Aorta (tissue), 5 donors: Measurements from ENCODE around the gene RBBP8NL. TPM values are rescaled to one million over a fixed set of nuclear protein-coding genes. Genes with fewer than 3 reads are reported as not detected.

Source experiments
- ATAC-seq: fragments of 200-7000 bp; cut with Tn5 transposase; one replicate; pipeline ENCODE4 v1.9.1; 2022; ENCODE audit warnings: moderate library complexity; ENCODE audit not compliant: low FRiP score
- DNase-seq, 2 donors: peaks; one replicate each; pipeline ENCODE4 v3.0.0-alpha.2; 2020
- H3K27ac ChIP-seq, 2 donors: one replicate each; pipeline ENCODE4 v1.5.1; 2013; ENCODE audit warnings: low read length in 2 of 2, mild to moderate bottlenecking in 2 of 2, moderate library complexity in 2 of 2, control low read depth in 1 of 2, inconsistent platforms in 1 of 2, low read depth in 1 of 2
- H3K27me3 ChIP-seq, 2 donors: one replicate each; pipeline ENCODE4 v1.6.1; 2013; ENCODE audit warnings: control low read depth in 1 of 2, low read length in 1 of 2, mild to moderate bottlenecking in 1 of 2, moderate library complexity in 1 of 2; ENCODE audit not compliant: insufficient read depth in 2 of 2, control insufficient read depth in 1 of 2
- H3K36me3 ChIP-seq, 2 donors: one replicate each; pipeline ENCODE4 v1.6.1; 2013; ENCODE audit warnings: control low read depth in 1 of 2, low read length in 1 of 2, mild to moderate bottlenecking in 1 of 2; ENCODE audit not compliant: insufficient read depth in 2 of 2, control insufficient read depth in 1 of 2
- H3K4me1 ChIP-seq, 2 donors: one replicate each; pipeline ENCODE4 v1.6.1; 2013; ENCODE audit warnings: low read length in 2 of 2, control low read depth in 1 of 2, mild to moderate bottlenecking in 1 of 2, moderate library complexity in 1 of 2; ENCODE audit not compliant: insufficient read depth in 2 of 2, control insufficient read depth in 1 of 2
- H3K4me3 ChIP-seq, 2 donors: one replicate each; pipeline ENCODE4 v1.5.1; 2013; ENCODE audit warnings: low read length in 2 of 2, control low read depth in 1 of 2, mild to moderate bottlenecking in 1 of 2
- H3K9me3 ChIP-seq: one replicate; pipeline ENCODE4 v1.6.1; 2013; ENCODE audit warnings: mild to moderate bottlenecking, low read length; ENCODE audit not compliant: control insufficient read depth
- WGBS, 2 donors: extraction: QIAGEN DNeasy Blood & Tissue Kit; methylation state at CpG; one replicate each; pipeline ENCODE4 v1.1.7; 2013; 5-methylcytosine and 5-hydroxymethylcytosine counted together
- intact Hi-C, 2 donors: fragments of 100-400 bp; cut with DNase I; formaldehyde crosslinking; loops; one replicate each; pipeline versions ENCODE4 v1.14.2 to v1.15.0; 2022
- polyA plus RNA-seq, 2 donors: library from polyadenylated mRNA; stranded (reverse); fragments of 200-250 nt; gene quantifications; one replicate each; pipeline ENCODE4 v1.2.3, GENCODE V29; 2013
- total RNA-seq, 2 donors: library from RNA; stranded (reverse); fragmentation: NEBNext Ultra II Directional; extraction: Animal tissue kit (Norgen Biotek cat#: 25700); gene quantifications; one replicate each; pipeline ENCODE4 v1.2.1, GENCODE V29; 2021
- donor health status: healthy with polysubstance abuse.
- donor health status: Bipolar disorder and iron deficiency.
- donor health status: DM: no; HTN: no; CAD: no.
- donor health status: DM: no; HTN: no; CAD: no.
- donor health status: DM: yes; HTN: yes; CAD: no.

The RBBP8NL gene
- total and polyA plus RNA-seq, 4 donors = 1.6 TPM; not detected in 3

DNA sequence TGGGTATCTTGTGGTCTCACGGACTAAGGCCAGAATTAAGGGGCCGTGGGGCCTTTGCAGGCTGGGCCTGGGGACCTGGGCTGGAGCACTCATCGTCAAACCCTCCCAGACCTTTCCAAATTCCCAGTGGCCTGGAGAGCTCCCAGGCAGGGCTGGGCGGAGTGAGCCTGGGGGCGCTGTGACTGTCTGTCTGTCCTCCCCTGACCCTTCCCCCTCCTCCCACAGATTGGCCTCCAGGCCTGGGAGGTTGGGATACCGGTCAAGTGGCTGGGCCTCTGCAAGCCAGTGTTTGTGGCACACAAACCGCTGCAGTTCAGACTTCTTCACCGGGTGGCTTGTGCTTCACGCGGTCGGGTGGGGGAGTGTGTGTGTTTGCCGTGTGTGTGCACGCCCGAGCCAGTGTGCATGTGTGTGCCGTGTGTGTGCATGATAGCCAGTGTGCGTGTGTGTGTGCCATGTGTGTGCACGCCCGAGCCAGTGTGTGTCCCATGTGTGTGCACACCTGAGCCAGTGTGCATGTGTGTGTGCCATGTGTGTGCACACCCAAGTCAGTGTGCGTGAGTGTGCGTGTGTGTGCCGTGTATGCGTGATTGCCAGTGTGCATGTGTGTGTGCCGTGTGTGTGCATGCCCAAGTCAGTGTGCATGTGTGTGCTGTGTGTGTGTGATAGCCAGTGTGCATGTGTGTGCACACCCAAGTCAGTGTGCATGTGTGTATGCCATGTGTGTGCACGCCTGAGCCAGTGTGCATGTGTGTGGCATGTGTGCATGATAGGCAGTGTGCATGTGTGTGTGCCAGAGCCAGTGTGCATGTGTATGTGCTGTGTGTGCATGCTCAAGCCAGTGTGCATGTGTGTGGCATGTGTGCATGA lies 6.3 kb downstream of the RBBP8NL start:
- DNase-seq = no peak
- no peaks in the 10 kb centered on the region for H3K9me3 ChIP-seq
- no peaks in the 10 kb centered on the region for H3K4me1 ChIP-seq
- ATAC-seq = no peak
- no peaks in the 10 kb centered on the region for H3K36me3 ChIP-seq
- H3K27me3 ChIP-seq = no peaks in the 10 kb centered on the region
- intact Hi-C loops = no loop called here
- H3K4me3 ChIP-seq = no peak overlapping the region
- H3K27ac ChIP-seq = no peak overlapping the region
- WGBS, 2 donors = 89 to 90% methylated on average over 24 of the region's 24 CpGs

GRCh38 chr20:62419759-62420158 lies 7.6 kb downstream of the RBBP8NL start:
- Histone ChIP-seq H3K9me3 (no peaks in the 10 kb centered on the region), H3K36me3 (no peaks in the 10 kb centered on the region), H3K4me3 (no peak overlapping the region), H3K27ac (no peak overlapping the region), H3K4me1 (no peaks in the 10 kb centered on the region), H3K27me3 (no peaks in the 10 kb centered on the region)
- intact Hi-C loops = no loop called here
- ATAC-seq = no peak
- no peak for DNase-seq
- WGBS, 2 donors = 80 to 94% methylated on average over 7 to 9 of the region's 9 CpGs

DNA sequence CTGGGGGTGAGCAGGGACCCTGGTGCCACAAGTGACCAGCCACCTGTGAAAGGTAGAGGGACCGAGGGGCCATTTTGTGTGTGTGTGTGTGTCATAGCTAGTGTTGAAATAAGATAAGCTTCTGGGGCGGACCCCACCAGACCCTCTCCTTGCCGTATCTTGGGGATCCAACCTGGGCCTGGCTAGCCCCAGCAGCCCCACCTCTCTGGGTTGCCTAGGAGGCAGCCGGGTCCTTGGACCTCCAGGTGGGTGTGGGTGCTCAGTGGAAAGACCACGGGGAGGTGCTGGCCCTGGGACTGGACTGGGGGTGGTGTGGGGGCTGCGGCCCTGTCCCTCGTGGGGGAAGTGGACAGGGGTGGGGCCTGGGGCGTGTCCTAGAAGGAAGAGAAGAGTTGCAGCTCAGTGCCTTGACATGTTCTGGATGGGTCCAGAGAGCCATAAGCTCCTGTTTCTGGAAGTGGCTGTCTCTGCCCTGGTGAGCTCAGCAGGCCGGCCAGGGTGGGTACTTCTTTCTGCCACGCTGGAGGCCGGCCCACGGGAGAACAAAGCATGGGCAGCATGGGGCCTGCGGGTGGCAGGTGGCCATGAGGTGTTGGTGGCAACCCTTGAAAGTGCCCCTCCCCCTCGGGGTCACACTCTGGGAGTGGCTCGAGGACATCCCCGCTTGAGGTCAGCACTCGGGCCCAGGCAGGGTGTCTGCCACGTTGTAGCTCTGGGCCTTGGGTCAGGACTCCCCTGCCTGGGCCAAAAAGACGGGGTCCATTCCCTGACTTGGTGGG lies 8.4 kb downstream of the RBBP8NL start:
- H3K4me3 ChIP-seq = no peak overlapping the region
- no peak overlapping the region for H3K27ac ChIP-seq
- no peaks in the 10 kb centered on the region for H3K9me3 ChIP-seq
- DNase-seq (no peak), ATAC-seq (no peak)
- 85 to 89% methylated on average over 17 to 19 of the region's 19 CpGs for WGBS, 2 donors
- H3K36me3 ChIP-seq = no peaks in the 10 kb centered on the region
- no peaks in the 10 kb centered on the region for H3K4me1 ChIP-seq
- intact Hi-C loops = no loop called here
- no peaks in the 10 kb centered on the region for H3K27me3 ChIP-seq

GRCh38 chr20:62417981-62418708 lies 9.2 kb downstream of the RBBP8NL start:
- Histone ChIP-seq H3K27me3 (no peaks in the 10 kb centered on the region), H3K27ac (no peak overlapping the region), H3K4me1 (no peaks in the 10 kb centered on the region), H3K4me3 (no peak overlapping the region), H3K9me3 (no peaks in the 10 kb centered on the region), H3K36me3 (no peaks in the 10 kb centered on the region)
- 80 to 82% methylated on average over 25 of the region's 25 CpGs for WGBS, 2 donors
- intact Hi-C loops = no loop called here
- ATAC-seq = no peak
- no peak for DNase-seq

GRCh38 chr20:62416651-62417637 lies 10.4 kb downstream of the RBBP8NL start:
- Histone ChIP-seq H3K4me3 (no peak overlapping the region), H3K27me3 (no peaks in the 10 kb centered on the region), H3K4me1 (no peaks in the 10 kb centered on the region), H3K27ac (no peak overlapping the region), H3K36me3 (no peaks in the 10 kb centered on the region), H3K9me3 (no peaks in the 10 kb centered on the region)
- intact Hi-C loops = no loop called here
- 85 to 88% methylated on average over 40 to 43 of the region's 43 CpGs for WGBS, 2 donors
- DNase-seq (no peak), ATAC-seq (no peak)

DNA sequence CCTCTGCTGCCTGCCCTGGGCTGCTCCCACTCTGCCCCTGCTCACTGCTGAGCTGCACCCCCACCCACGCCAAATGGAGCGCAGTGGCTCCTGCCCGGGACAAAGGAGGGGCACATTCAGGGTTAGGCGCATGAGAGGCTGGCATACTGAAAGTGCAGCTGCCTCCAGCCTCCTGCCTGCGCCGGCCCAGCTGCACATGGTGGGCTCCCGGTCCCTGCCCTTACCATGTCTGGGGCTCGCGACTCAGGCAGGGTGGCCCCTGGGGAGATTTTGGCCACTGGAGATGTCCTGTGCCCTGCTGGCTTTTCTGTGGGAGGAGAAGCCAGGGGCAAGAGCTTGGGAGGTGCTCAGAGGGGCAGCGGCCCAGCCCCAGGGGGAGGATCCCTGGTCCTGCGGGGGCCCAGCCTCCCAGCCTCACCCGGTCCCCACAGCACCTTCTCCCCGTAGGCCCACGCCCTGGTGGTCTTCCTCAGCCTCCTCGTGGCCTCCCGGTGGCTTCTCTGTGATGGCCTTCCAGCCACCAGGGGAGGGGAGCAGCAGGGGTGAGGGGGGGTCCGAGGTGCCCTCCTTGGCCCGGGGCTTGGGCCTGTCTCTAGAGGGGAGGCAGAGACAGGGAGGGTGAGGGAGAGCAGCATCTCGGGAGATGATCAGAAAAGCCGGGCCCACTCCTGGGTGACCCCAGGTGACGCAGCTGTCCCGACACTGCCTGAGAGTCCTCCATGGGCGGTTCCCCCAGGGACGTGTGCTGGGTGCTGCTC lies 11.8 kb downstream of the RBBP8NL start:
- no peaks in the 10 kb centered on the region for H3K9me3 ChIP-seq
- no peaks in the 10 kb centered on the region for H3K27me3 ChIP-seq
- H3K27ac ChIP-seq = no peak overlapping the region
- DNase-seq (no peak), ATAC-seq (no peak)
- no peaks in the 10 kb centered on the region for H3K36me3 ChIP-seq
- no peaks in the 10 kb centered on the region for H3K4me1 ChIP-seq
- no peak overlapping the region for H3K4me3 ChIP-seq
- WGBS, 2 donors = 86% methylated on average over 23 to 24 of the region's 24 CpGs
- intact Hi-C loops = no loop called here

- no peak overlapping the region for H3K27ac ChIP-seq
- H3K4me1 ChIP-seq = no peaks in the 10 kb centered on the region
- intact Hi-C loops = no loop called here
- no peak overlapping the region for H3K4me3 ChIP-seq
- WGBS, 2 donors = 89 to 94% methylated on average over 22 of the region's 22 CpGs
- H3K36me3 ChIP-seq = no peaks in the 10 kb centered on the region
- H3K9me3 ChIP-seq = no peaks in the 10 kb centered on the region
- DNase-seq = no peak
- no peaks in the 10 kb centered on the region for H3K27me3 ChIP-seq
- no peak for ATAC-seq
These were observed 13.3 kb downstream of the RBBP8NL start for GRCh38 chr20:62413896-62414481.
